HG03196 (cell line): ENCODE data around the gene MAGEF1.
"Not testable (repeated sequence)": the region's sequence is repeated elsewhere in the genome, so short reads cannot be mapped to it uniquely, and the experiment has no call there.

Experiments
- ATAC-seq: cut with Tn5 transposase; IDR thresholded peaks from one replicate; pipeline ENCODE4 v1.9.1; 2021; ENCODE audit not compliant: unreplicated experiment

The MAGEF1 gene

GRCh38 chr3:184742676-184743135 is 30.8 kb upstream of the MAGEF1 start:
- ATAC-seq, result no peak

GRCh38 chr3:184741798-184742675 is 30.2 kb upstream of the MAGEF1 start:
- no peak for ATAC-seq

GRCh38 chr3:184741259-184741556 is 29.3 kb upstream of the MAGEF1 start:
- no peak for ATAC-seq

- ATAC-seq, result no peak
Observed at GRCh38 chr3:184740509-184741258, 28.8 kb upstream of the MAGEF1 start.

GRCh38 chr3:184739594-184740505 is 28.0 kb upstream of the MAGEF1 start:
- ATAC-seq, result no peak

- ATAC-seq, result no peak
Observed at GRCh38 chr3:184738982-184739381, 27.1 kb upstream of the MAGEF1 start.

GRCh38 chr3:184738506-184738890 is 26.6 kb upstream of the MAGEF1 start:
- no peak for ATAC-seq

GRCh38 chr3:184737641-184738505 is 26.0 kb upstream of the MAGEF1 start:
- ATAC-seq, result no peak

- no peak for ATAC-seq
Observed at GRCh38 chr3:184737063-184737462, 25.2 kb upstream of the MAGEF1 start.

GRCh38 chr3:184734903-184735701 is 23.2 kb upstream of the MAGEF1 start:
- ATAC-seq, result no peak

- ATAC-seq, result no peak
Observed at GRCh38 chr3:184733971-184734608, 22.2 kb upstream of the MAGEF1 start.

- ATAC-seq, result no peak
Observed at GRCh38 chr3:184733181-184733580, 21.3 kb upstream of the MAGEF1 start.

GRCh38 chr3:184731786-184732537 is 20.1 kb upstream of the MAGEF1 start:
- ATAC-seq, result no peak

GRCh38 chr3:184730924-184731323 is 19.1 kb upstream of the MAGEF1 start:
- no peak for ATAC-seq

- not testable (repeated sequence) for ATAC-seq
Observed at GRCh38 chr3:184729154-184729553, 17.3 kb upstream of the MAGEF1 start.

GRCh38 chr3:184728010-184728527 is 16.2 kb upstream of the MAGEF1 start:
- ATAC-seq, result no peak

GRCh38 chr3:184727357-184728009 is 15.6 kb upstream of the MAGEF1 start:
- ATAC-seq, result no peak

GRCh38 chr3:184726497-184726896 is 14.6 kb upstream of the MAGEF1 start:
- no peak for ATAC-seq
